Cardiac muscle cell (in vitro differentiated cells and primary cell): Measurements from ENCODE around the gene CHST1. TPM values are rescaled to one million over a fixed set of nuclear protein-coding genes. Genes with fewer than 3 reads are reported as not detected.
A peak's percentile ranks its signal among the peaks of the same experiment; 100 is the strongest.

Source experiments
- DNase-seq, 2 donors: peaks; one replicate each; pipeline versions ENCODE4 v3.0.0 to v3.0.0-alpha.2; 2010 to 2017; ENCODE audit warnings: low read depth in 1 of 2, low spot score in 1 of 2
- H3K27ac ChIP-seq: fragments of 200-600 bp; sonication (generic); 2 replicates; pipeline ENCODE4 v1.5.1; 2016
- H3K27me3 ChIP-seq: fragments of 200-600 bp; sonication (generic); 2 replicates; pipeline ENCODE4 v1.6.0; 2016; ENCODE audit warnings: control low read depth
- H3K36me3 ChIP-seq: fragments of 200-600 bp; sonication (generic); 2 replicates; pipeline ENCODE4 v1.5.1; 2016; ENCODE audit warnings: control low read depth
- H3K4me1 ChIP-seq: fragments of 200-600 bp; sonication (generic); 2 replicates; pipeline ENCODE4 v1.8.1; 2017; ENCODE audit warnings: low read depth, mild to moderate bottlenecking, mixed run types
- H3K4me3 ChIP-seq: fragments of 200-600 bp; sonication (generic); 2 replicates; pipeline ENCODE4 v1.5.1; 2016; ENCODE audit warnings: mild to moderate bottlenecking
- H3K9me3 ChIP-seq: fragments of 200-600 bp; sonication (generic); 2 replicates; pipeline ENCODE4 v1.5.1; 2017; ENCODE audit warnings: low read depth, mild to moderate bottlenecking, control low read depth
- CTCF ChIP-seq: IDR thresholded peaks from 2 replicates; pipeline ENCODE4 v1.5.1; 2012; ENCODE audit warnings: low read depth, mild to moderate bottlenecking, low read length
- polyA plus RNA-seq: library from polyadenylated mRNA; unstranded; fragments of >200 nt; fragmentation: Nextera tagmentation; extraction: Ambion mirVana; gene quantifications from 2 replicates; pipeline ENCODE4 v1.2.1, GENCODE V29; 2016
- total RNA-seq: library from RNA; depleted of rRNA; stranded (reverse); fragments of >200 nt; gene quantifications from 2 replicates; pipeline ENCODE4 v1.2.3, GENCODE V29; 2016

The CHST1 gene
- total and polyA plus RNA-seq, 2 experiments from 2014 or later, result 2.5 to 4.3 TPM

- no peak overlapping the region for H3K27ac ChIP-seq
- DNase-seq, result no peak
- peaks cover 4% of the 10 kb centered on the region for H3K4me1 ChIP-seq
- H3K27me3 ChIP-seq, result peaks cover 82% of the 10 kb centered on the region
- no peaks in the 10 kb centered on the region for H3K9me3 ChIP-seq
- H3K4me3 ChIP-seq, result no peak overlapping the region
- H3K36me3 ChIP-seq, result no peaks in the 10 kb centered on the region
- TF ChIP-seq CTCF, result no peak
Measured at GRCh38 chr11:45669146-45669545, 3.7 kb upstream of the CHST1 start.

GRCh38 chr11:45667929-45668680 is 2.7 kb upstream of the CHST1 start:
- Histone ChIP-seq H3K27me3 (peaks cover 85% of the 10 kb centered on the region), H3K4me1 (peaks cover 4% of the 10 kb centered on the region), H3K4me3 (no peak overlapping the region), H3K36me3 (no peaks in the 10 kb centered on the region), H3K27ac (no peak overlapping the region), H3K9me3 (no peaks in the 10 kb centered on the region)
- no peak for TF ChIP-seq CTCF
- no peak for DNase-seq

GRCh38 chr11:45666648-45667642 is 1.5 kb upstream of the CHST1 start:
- Histone ChIP-seq H3K9me3 (no peaks in the 10 kb centered on the region), H3K27me3 (peaks cover 93% of the 10 kb centered on the region), H3K27ac (no peak overlapping the region), H3K4me1 (peaks cover 4% of the 10 kb centered on the region), H3K36me3 (no peaks in the 10 kb centered on the region), H3K4me3 (no peak overlapping the region)
- TF ChIP-seq CTCF, result no peak
- DNase-seq, result no peak

GRCh38 chr11:45665933-45666647 is 668 bp upstream of the CHST1 start:
- Histone ChIP-seq H3K27me3 (peaks cover 93% of the 10 kb centered on the region), H3K36me3 (no peaks in the 10 kb centered on the region), H3K4me3 (peak overlapping the region; percentile 78), H3K9me3 (no peaks in the 10 kb centered on the region), H3K4me1 (peaks cover 5% of the 10 kb centered on the region), H3K27ac (no peak overlapping the region)
- TF ChIP-seq CTCF, result no peak
- DNase-seq, result peak in 1 of 2 donors; percentile 40

GRCh38 chr11:45664376-45665205 is 831 bp downstream of the CHST1 start:
- H3K27me3 ChIP-seq, result peaks cover 81% of the 10 kb centered on the region
- no peak overlapping the region for H3K27ac ChIP-seq
- no peaks in the 10 kb centered on the region for H3K36me3 ChIP-seq
- TF ChIP-seq CTCF, result no peak
- H3K4me3 ChIP-seq, result peak overlapping the region; percentile 78
- H3K4me1 ChIP-seq, result peaks cover 10% of the 10 kb centered on the region
- DNase-seq, result peak in 1 of 2 donors; percentile 45
- H3K9me3 ChIP-seq, result no peaks in the 10 kb centered on the region
